Bronchial epithelial cell (primary cell): ENCODE results near the gene RABGAP1L. TPM values are rescaled to one million over a fixed set of nuclear protein-coding genes. Genes with fewer than 3 reads are reported as not detected.
"Not testable (repeated sequence)": the region's sequence is repeated elsewhere in the genome, so short reads cannot be mapped to it uniquely, and the experiment has no call there.

Source experiments
- DNase-seq: peaks from one replicate; pipeline ENCODE4 v3.0.0-alpha.2; 2010; ENCODE audit warnings: low read depth
- FAIRE-seq: peaks from 2 replicates; lab custom pipeline; 2011; peaks lifted over from hg19 to GRCh38; lab: Jason Lieb, UNC
- H3K27me3 ChIP-seq: 2 replicates; pipeline ENCODE4 v1.5.1; 2011; ENCODE audit warnings: low read length; ENCODE audit not compliant: control insufficient read depth, insufficient read depth
- H3K36me3 ChIP-seq: 2 replicates; pipeline ENCODE4 v1.5.1; 2011; ENCODE audit warnings: low read length; ENCODE audit not compliant: control insufficient read depth, insufficient read depth
- H3K4me3 ChIP-seq: 2 replicates; pipeline ENCODE4 v1.5.1; 2011; ENCODE audit warnings: mild to moderate bottlenecking, low read depth, low read length, control low read depth
- CTCF ChIP-seq: IDR thresholded peaks from 2 replicates; pipeline ENCODE4 v1.5.1; 2011; ENCODE audit warnings: mild to moderate bottlenecking, moderate library complexity, low read length, control low read depth, inconsistent platforms; ENCODE audit not compliant: insufficient read depth, severe bottlenecking
- total RNA-seq: library from RNA; depleted of rRNA; stranded (reverse); fragments of >200 nt; gene quantifications from 2 replicates; pipeline ENCODE4 v1.2.1, GENCODE V29; 2014

RABGAP1L gene
- total RNA-seq, 1 donor from 2014 or later: 37.4 TPM

- FAIRE-seq (no peak), DNase-seq (no peak)
- H3K27me3 ChIP-seq: no peaks in the 10 kb centered on the region
- H3K4me3 ChIP-seq: no peak overlapping the region
- no peak for TF ChIP-seq CTCF
- no peaks in the 10 kb centered on the region for H3K36me3 ChIP-seq
Observed at GRCh38 chr1:174569240-174569639, 409.9 kb downstream of the RABGAP1L start.

- no peak for FAIRE-seq
- H3K27me3 ChIP-seq: no peaks in the 10 kb centered on the region
- TF ChIP-seq CTCF: no peak
Observed at GRCh38 chr1:174572771-174573170, 413.5 kb downstream of the RABGAP1L start.

GRCh38 chr1:174576120-174576519 lies 416.8 kb downstream of the RABGAP1L start:
- DNase-seq, FAIRE-seq, H3K36me3 ChIP-seq, H3K27me3 ChIP-seq, H3K4me3 ChIP-seq: not testable (repeated sequence)

More at GRCh38 chr1:174572771-174573170, 413.5 kb downstream of the RABGAP1L start:
- no peaks in the 10 kb centered on the region for H3K36me3 ChIP-seq
- DNase-seq: no peak
- no peak overlapping the region for H3K4me3 ChIP-seq

- Histone ChIP-seq H3K27me3 (no peaks in the 10 kb centered on the region), H3K4me3 (no peak overlapping the region), H3K36me3 (no peaks in the 10 kb centered on the region)
- no peak for DNase-seq
- no peak for TF ChIP-seq CTCF
- no peak for FAIRE-seq
Observed at GRCh38 chr1:174577681-174578080, 418.4 kb downstream of the RABGAP1L start.

GRCh38 chr1:174580801-174581200 lies 421.5 kb downstream of the RABGAP1L start:
- no peak for TF ChIP-seq CTCF
- FAIRE-seq (no peak), DNase-seq (peak; percentile 23)
- Histone ChIP-seq H3K36me3 (no peaks in the 10 kb centered on the region), H3K4me3 (no peak overlapping the region), H3K27me3 (no peaks in the 10 kb centered on the region)

- H3K4me3 ChIP-seq: no peak overlapping the region
- DNase-seq (peak; percentile 3), FAIRE-seq (no peak)
- no peaks in the 10 kb centered on the region for H3K27me3 ChIP-seq
- no peak for TF ChIP-seq CTCF
- H3K36me3 ChIP-seq: no peaks in the 10 kb centered on the region
Observed at GRCh38 chr1:174583316-174583715, 424.0 kb downstream of the RABGAP1L start.
